NK-92 treated with Interleukin-12 subunit alpha and Interleukin-12 subunit beta, amount 100 ng/mL, for 24 hours (cell line): ENCODE data around the gene HTR4.

ENCODE experiments used
- DNase-seq: peaks from one replicate; lab custom pipeline; 2025; lab: John Stamatoyannopoulos, UW

Gene HTR4

GRCh38 chr5:148663509-148663908 lies 9.2 kb upstream of the HTR4 start:
- no peak for DNase-seq

GRCh38 chr5:148660346-148660660 lies 6.0 kb upstream of the HTR4 start:
- DNase-seq: no peak

- no peak for DNase-seq
Measured at GRCh38 chr5:148659641-148660345, 5.5 kb upstream of the HTR4 start.

- DNase-seq: no peak
Measured at GRCh38 chr5:148653291-148653835, 964 bp downstream of the HTR4 start.

- no peak for DNase-seq
Measured at GRCh38 chr5:148651528-148651927, 2.8 kb downstream of the HTR4 start.

GRCh38 chr5:148645527-148645926 lies 8.8 kb downstream of the HTR4 start:
- no peak for DNase-seq

GRCh38 chr5:148641735-148642134 lies 12.6 kb downstream of the HTR4 start:
- no peak for DNase-seq

- no peak for DNase-seq
Measured at GRCh38 chr5:148640471-148640870, 13.9 kb downstream of the HTR4 start.

GRCh38 chr5:148639081-148639480 lies 15.2 kb downstream of the HTR4 start:
- no peak for DNase-seq

- no peak for DNase-seq
Measured at GRCh38 chr5:148636353-148636752, 18.0 kb downstream of the HTR4 start.

GRCh38 chr5:148635321-148636083 lies 18.8 kb downstream of the HTR4 start:
- DNase-seq: no peak

- DNase-seq: no peak
Measured at GRCh38 chr5:148633067-148633377, 21.3 kb downstream of the HTR4 start.

GRCh38 chr5:148632255-148633066 lies 21.9 kb downstream of the HTR4 start:
- no peak for DNase-seq

GRCh38 chr5:148626986-148627385 lies 27.3 kb downstream of the HTR4 start:
- DNase-seq: no peak

- DNase-seq: no peak
Measured at GRCh38 chr5:148626081-148626613, 28.2 kb downstream of the HTR4 start.

GRCh38 chr5:148625250-148625649 lies 29.1 kb downstream of the HTR4 start:
- no peak for DNase-seq

GRCh38 chr5:148623741-148624140 lies 30.6 kb downstream of the HTR4 start:
- no peak for DNase-seq

GRCh38 chr5:148623101-148623500 lies 31.2 kb downstream of the HTR4 start:
- no peak for DNase-seq

GRCh38 chr5:148620696-148621095 lies 33.6 kb downstream of the HTR4 start:
- peak; percentile 34 for DNase-seq

GRCh38 chr5:148620091-148620490 lies 34.2 kb downstream of the HTR4 start:
- DNase-seq: no peak

- no peak for DNase-seq
Measured at GRCh38 chr5:148619484-148619883, 34.8 kb downstream of the HTR4 start.

GRCh38 chr5:148615644-148616275 lies 38.6 kb downstream of the HTR4 start:
- no peak for DNase-seq
